CD4-positive, alpha-beta T cell treated with Interleukin-12 subunit alpha and Interleukin-12 subunit beta, for 1 hour (primary cell): ENCODE results near the gene EVI2B.
"Not testable (repeated sequence)": the region's sequence is repeated elsewhere in the genome, so short reads cannot be mapped to it uniquely, and the experiment has no call there.

Experiments
- DNase-seq: peaks from one replicate; pipeline ENCODE4 v3.0.0-alpha.2; 2020

EVI2B gene

GRCh38 chr17:31309556-31309955 lies 4.3 kb downstream of the EVI2B start:
- DNase-seq: peak; percentile 60

GRCh38 chr17:31308372-31309334 lies 5.2 kb downstream of the EVI2B start:
- DNase-seq: no peak

GRCh38 chr17:31307640-31308039 lies 6.2 kb downstream of the EVI2B start:
- no peak for DNase-seq

GRCh38 chr17:31299624-31300023 lies 14.2 kb downstream of the EVI2B start:
- DNase-seq: no peak

GRCh38 chr17:31297090-31297489 lies 16.8 kb downstream of the EVI2B start, which contains the start of gene OMG:
Gene OMG (minus strand): TSS chr17:31297239. CDS start chr17:31296331, 908 bp downstream.
- DNase-seq: no peak

GRCh38 chr17:31296142-31296541 lies 17.7 kb downstream of the EVI2B start:
- DNase-seq: no peak

- DNase-seq: no peak
Observed at GRCh38 chr17:31295489-31295871, 18.4 kb downstream of the EVI2B start.

- no peak for DNase-seq
Observed at GRCh38 chr17:31294820-31295488, 18.9 kb downstream of the EVI2B start.

- no peak for DNase-seq
Observed at GRCh38 chr17:31294231-31294630, 19.6 kb downstream of the EVI2B start.

GRCh38 chr17:31293581-31293980 lies 20.3 kb downstream of the EVI2B start:
- no peak for DNase-seq

GRCh38 chr17:31291820-31292219 lies 22.0 kb downstream of the EVI2B start:
- no peak for DNase-seq

GRCh38 chr17:31289790-31290189 lies 24.1 kb downstream of the EVI2B start:
- DNase-seq: no peak

GRCh38 chr17:31287932-31288331 lies 25.9 kb downstream of the EVI2B start:
- DNase-seq: not testable (repeated sequence)

GRCh38 chr17:31286587-31286986 lies 27.3 kb downstream of the EVI2B start:
- DNase-seq: no peak

- no peak for DNase-seq
Observed at GRCh38 chr17:31283841-31284240, 30.0 kb downstream of the EVI2B start.

GRCh38 chr17:31281061-31281460 lies 32.8 kb downstream of the EVI2B start:
- no peak for DNase-seq

- no peak for DNase-seq
Observed at GRCh38 chr17:31279401-31279800, 34.5 kb downstream of the EVI2B start.

- DNase-seq: no peak
Observed at GRCh38 chr17:31275116-31275515, 38.7 kb downstream of the EVI2B start.

GRCh38 chr17:31274252-31274651 lies 39.6 kb downstream of the EVI2B start:
- no peak for DNase-seq

GRCh38 chr17:31273516-31273915 lies 40.3 kb downstream of the EVI2B start:
- DNase-seq: no peak

GRCh38 chr17:31272803-31273202 lies 41.1 kb downstream of the EVI2B start:
- no peak for DNase-seq

GRCh38 chr17:31272236-31272635 lies 41.6 kb downstream of the EVI2B start:
- no peak for DNase-seq

- no peak for DNase-seq
Observed at GRCh38 chr17:31269578-31269983, 44.3 kb downstream of the EVI2B start.

GRCh38 chr17:31269036-31269577 lies 44.7 kb downstream of the EVI2B start:
- no peak for DNase-seq
